ENCODE measurements around the gene METTL21A.

DNA sequence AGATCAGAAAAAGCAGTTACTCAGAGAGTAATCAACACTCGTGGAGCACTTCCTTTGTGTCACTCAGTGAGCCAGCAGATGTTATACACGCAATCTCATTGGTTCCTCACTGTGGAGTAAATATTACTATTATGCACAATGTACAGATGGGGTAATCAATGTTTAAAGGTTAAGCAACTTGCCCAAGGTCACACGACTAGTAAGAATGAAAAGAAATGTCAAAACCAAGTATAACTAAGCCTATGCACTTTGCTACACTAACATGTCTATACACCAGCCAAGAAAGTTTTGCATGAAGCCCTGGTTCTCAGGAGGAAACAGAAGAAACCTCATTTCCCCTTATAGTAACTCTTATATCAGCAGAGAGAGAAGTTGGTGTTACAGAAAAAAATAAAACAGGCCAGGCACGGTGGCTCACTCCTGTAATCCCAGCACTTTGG is 5.4 kb downstream of the METTL21A start:
- TF ChIP-seq EZH2 (IDR thresholded peaks at IDR 0.05; ENCODE audit: borderline replicate concordance) = no peak
- TF ChIP-seq, protein P1, sequence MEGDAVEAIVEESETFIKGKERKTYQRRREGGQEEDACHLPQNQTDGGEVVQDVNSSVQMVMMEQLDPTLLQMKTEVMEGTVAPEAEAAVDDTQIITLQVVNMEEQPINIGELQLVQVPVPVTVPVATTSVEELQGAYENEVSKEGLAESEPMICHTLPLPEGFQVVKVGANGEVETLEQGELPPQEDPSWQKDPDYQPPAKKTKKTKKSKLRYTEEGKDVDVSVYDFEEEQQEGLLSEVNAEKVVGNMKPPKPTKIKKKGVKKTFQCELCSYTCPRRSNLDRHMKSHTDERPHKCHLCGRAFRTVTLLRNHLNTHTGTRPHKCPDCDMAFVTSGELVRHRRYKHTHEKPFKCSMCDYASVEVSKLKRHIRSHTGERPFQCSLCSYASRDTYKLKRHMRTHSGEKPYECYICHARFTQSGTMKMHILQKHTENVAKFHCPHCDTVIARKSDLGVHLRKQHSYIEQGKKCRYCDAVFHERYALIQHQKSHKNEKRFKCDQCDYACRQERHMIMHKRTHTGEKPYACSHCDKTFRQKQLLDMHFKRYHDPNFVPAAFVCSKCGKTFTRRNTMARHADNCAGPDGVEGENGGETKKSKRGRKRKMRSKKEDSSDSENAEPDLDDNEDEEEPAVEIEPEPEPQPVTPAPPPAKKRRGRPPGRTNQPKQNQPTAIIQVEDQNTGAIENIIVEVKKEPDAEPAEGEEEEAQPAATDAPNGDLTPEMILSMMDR (IDR thresholded peaks at IDR 0.05; ENCODE audit: poor library complexity) = no peak

Data from hepatocyte (in vitro differentiated cells).